Thyroid gland (tissue), 4 donors: ENCODE measurements around the gene UTP14C.

Experiments used
- POLR2A ChIP-seq, 2 donors: fragments of 450-650 bp; IDR thresholded peaks; one replicate each; pipeline ENCODE4 v1.6.1; 2017; ENCODE audit warnings: antibody characterized with exemption in 2 of 2, mild to moderate bottlenecking in 2 of 2, moderate library complexity in 1 of 2
- TF ChIP-seq, protein P1 (sequence below), 6 experiments: fragments of 200-600 bp in 3 of 6; fragments of 450-650 bp in 3 of 6; sonication (generic) in 3 of 6; IDR thresholded peaks; one replicate each; pipeline ENCODE4 v1.5.1; 2016 to 2019; ENCODE audit warnings: antibody characterized with exemption in 6 of 6, mild to moderate bottlenecking in 2 of 6, inconsistent platforms in 1 of 6, moderate library complexity in 1 of 6

DNA sequence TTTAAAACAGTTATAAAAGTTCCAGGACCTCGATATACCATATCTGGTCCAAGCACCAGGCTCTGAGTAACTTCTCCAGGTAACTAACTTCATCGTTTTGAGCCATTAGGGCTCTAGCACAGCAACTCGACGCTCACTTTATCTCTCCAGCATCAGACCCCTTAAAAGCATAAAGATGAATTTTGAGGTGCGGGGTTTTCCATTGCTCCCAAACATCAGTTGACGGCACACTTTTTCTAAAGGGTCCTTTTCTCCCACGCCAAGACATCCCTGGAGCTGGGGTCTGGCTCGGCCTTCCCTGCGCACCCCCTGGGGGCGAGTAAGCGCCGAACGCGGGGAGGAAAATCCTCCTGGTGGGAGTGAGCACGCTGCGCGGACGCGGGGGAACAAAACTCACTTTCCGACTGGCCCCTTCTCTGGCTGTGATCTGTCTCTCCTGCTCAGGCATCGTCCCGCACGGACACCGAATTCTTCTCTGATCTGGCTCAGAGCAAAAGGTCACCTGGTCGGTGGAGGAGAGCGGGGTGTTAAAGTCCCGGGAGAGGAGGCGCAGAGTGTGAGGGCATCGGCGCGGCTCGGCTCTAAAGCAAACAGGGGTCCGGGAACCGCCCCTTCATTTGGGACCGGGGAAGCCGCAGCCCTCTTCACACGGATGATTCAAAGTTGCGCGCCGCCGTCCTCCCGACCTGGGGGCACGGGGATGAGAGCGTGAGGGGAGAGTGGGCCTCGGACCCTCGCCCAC, 13.4 kb upstream of the UTP14C start, which contains the start of gene ATP7B:
- TF ChIP-seq, protein P1, sequence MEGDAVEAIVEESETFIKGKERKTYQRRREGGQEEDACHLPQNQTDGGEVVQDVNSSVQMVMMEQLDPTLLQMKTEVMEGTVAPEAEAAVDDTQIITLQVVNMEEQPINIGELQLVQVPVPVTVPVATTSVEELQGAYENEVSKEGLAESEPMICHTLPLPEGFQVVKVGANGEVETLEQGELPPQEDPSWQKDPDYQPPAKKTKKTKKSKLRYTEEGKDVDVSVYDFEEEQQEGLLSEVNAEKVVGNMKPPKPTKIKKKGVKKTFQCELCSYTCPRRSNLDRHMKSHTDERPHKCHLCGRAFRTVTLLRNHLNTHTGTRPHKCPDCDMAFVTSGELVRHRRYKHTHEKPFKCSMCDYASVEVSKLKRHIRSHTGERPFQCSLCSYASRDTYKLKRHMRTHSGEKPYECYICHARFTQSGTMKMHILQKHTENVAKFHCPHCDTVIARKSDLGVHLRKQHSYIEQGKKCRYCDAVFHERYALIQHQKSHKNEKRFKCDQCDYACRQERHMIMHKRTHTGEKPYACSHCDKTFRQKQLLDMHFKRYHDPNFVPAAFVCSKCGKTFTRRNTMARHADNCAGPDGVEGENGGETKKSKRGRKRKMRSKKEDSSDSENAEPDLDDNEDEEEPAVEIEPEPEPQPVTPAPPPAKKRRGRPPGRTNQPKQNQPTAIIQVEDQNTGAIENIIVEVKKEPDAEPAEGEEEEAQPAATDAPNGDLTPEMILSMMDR (IDR thresholded peaks at IDR 0.05): no peak
- TF ChIP-seq POLR2A (IDR thresholded peaks at IDR 0.05): no peak
